Activated CD8-positive, alpha-beta T cell treated with anti-CD3 and anti-CD28 coated beads, Interleukin-2, amount 10 ng/mL, durations not matched to agents 7 days and 5 days (primary cell): ENCODE measurements around the gene PALM. TPM values are rescaled to one million over a fixed set of nuclear protein-coding genes. Genes with fewer than 3 reads are reported as not detected.
A peak's percentile ranks its signal among the peaks of the same experiment; 100 is the strongest.
"Not testable (repeated sequence)": the region's sequence is repeated elsewhere in the genome, so short reads cannot be mapped to it uniquely, and the experiment has no call there.

Source experiments
- ATAC-seq: fragments of 150-1000 bp; cut with Tn5 transposase; one replicate; pipeline ENCODE4 v1.10.0; 2021; ENCODE audit warnings: moderate library complexity
- CTCF ChIA-PET: fragments of 350-600 bp; sonication (Branson Sonifier 250); formaldehyde crosslinking; loops from one replicate; lab custom pipeline; 2021; ENCODE audit warnings: antibody characterized with exemption; lab: Charles Lee
- POLR2A ChIA-PET: fragments of 350-600 bp; sonication (Branson Sonifier 250); formaldehyde crosslinking; loops from one replicate; lab custom pipeline; 2021; ENCODE audit warnings: antibody characterized with exemption; lab: Charles Lee
- DNase-seq: peaks from one replicate; pipeline ENCODE4 v3.0.0-alpha.2; 2020
- H3K27ac Mint-ChIP-seq: one replicate; pipeline ENCODE4 v1.8.0; 2021; ENCODE audit warnings: mild to moderate bottlenecking, mixed read lengths
- H3K27me3 Mint-ChIP-seq: one replicate; pipeline ENCODE4 v1.8.0; 2021; ENCODE audit warnings: low read depth, mixed read lengths
- H3K36me3 Mint-ChIP-seq: one replicate; pipeline ENCODE4 v1.8.0; 2021; ENCODE audit warnings: low read depth, mixed read lengths
- H3K4me1 Mint-ChIP-seq: one replicate; pipeline ENCODE4 v1.8.0; 2021; ENCODE audit warnings: low read depth, mixed read lengths
- H3K4me3 Mint-ChIP-seq: one replicate; pipeline ENCODE4 v1.8.0; 2021; ENCODE audit warnings: mild to moderate bottlenecking, mixed read lengths
- H3K9me3 Mint-ChIP-seq: one replicate; pipeline ENCODE4 v1.8.0; 2022; ENCODE audit warnings: mixed read lengths; ENCODE audit not compliant: insufficient read depth
- total RNA-seq, 2 experiments: library from RNA; stranded (reverse); gene quantifications; one replicate each; pipeline ENCODE4 v1.2.3, GENCODE V29; 2021

Gene PALM
- total RNA-seq: not detected

- Mint-ChIP-seq H3K36me3 (no peaks in the 10 kb centered on the region), H3K27ac (no peak within 1 kb of the TSS), H3K27me3 (peaks cover 17% of the 10 kb centered on the region), H3K9me3 (no peaks in the 10 kb centered on the region), H3K4me3 (no peak within 1 kb of the TSS), H3K4me1 (peaks cover 6% of the 10 kb centered on the region)
- ATAC-seq: no peak
- ChIA-PET CTCF (interaction anchor here (0.8 kb wide), 1 partner anchor 26 kb away, joined by 3 read pairs; no protein-coding TSS in a partner anchor), POLR2A (no interaction called here)
- DNase-seq: no peak
Observed at GRCh38 chr19:708154-709143, at the start of gene PALM. Gene PALM, plus strand, starts transcription at chr19:708935. Its CDS starts 212 bp downstream, at chr19:709147.

GRCh38 chr19:660793-661426, 47.8 kb upstream of the PALM start:
- DNase-seq (peak; percentile 30), ATAC-seq (peak; percentile 6)
- H3K4me3 Mint-ChIP-seq: peak overlapping the region; percentile 98
- H3K36me3 Mint-ChIP-seq: peaks cover 26% of the 10 kb centered on the region
- H3K9me3 Mint-ChIP-seq: no peaks in the 10 kb centered on the region
- ChIA-PET CTCF (interaction anchor here (0.6 to 1.4 kb wide), 4 partner anchors 27 to 150 kb away, joined by 3 to 5 read pairs (median 3); no protein-coding TSS in a partner anchor), POLR2A (interaction anchor here (0.8 to 1.4 kb wide), 2 partner anchors 19 to 29 kb away, joined by 3 to 4 read pairs; no protein-coding TSS in a partner anchor)
- H3K4me1 Mint-ChIP-seq: peaks cover 50% of the 10 kb centered on the region
- peak overlapping the region; percentile 97 for H3K27ac Mint-ChIP-seq
- H3K27me3 Mint-ChIP-seq: no peaks in the 10 kb centered on the region

- ChIA-PET POLR2A (interaction anchor here (0.8 to 1.4 kb wide), 2 partner anchors 18 to 29 kb away, joined by 3 to 4 read pairs; no protein-coding TSS in a partner anchor), CTCF (interaction anchor here (0.6 to 1.2 kb wide), 3 partner anchors 28 to 151 kb away, joined by 3 read pairs; no protein-coding TSS in a partner anchor)
- ATAC-seq (peak; percentile 60), DNase-seq (peak; percentile 83)
- H3K4me1 Mint-ChIP-seq: peaks cover 46% of the 10 kb centered on the region
- H3K27ac Mint-ChIP-seq: peak overlapping the region; percentile 97
- H3K4me3 Mint-ChIP-seq: peak overlapping the region; percentile 98
- H3K9me3 Mint-ChIP-seq: no peaks in the 10 kb centered on the region
- H3K27me3 Mint-ChIP-seq: no peaks in the 10 kb centered on the region
- H3K36me3 Mint-ChIP-seq: peaks cover 23% of the 10 kb centered on the region
Observed at GRCh38 chr19:661427-662196, 47.1 kb upstream of the PALM start.

GRCh38 chr19:662207-662961, 46.4 kb upstream of the PALM start:
- ATAC-seq (peak; percentile 43), DNase-seq (peak; percentile 85)
- peak overlapping the region; percentile 97 for H3K27ac Mint-ChIP-seq
- H3K4me1 Mint-ChIP-seq: peaks cover 42% of the 10 kb centered on the region
- no peaks in the 10 kb centered on the region for H3K27me3 Mint-ChIP-seq
- CTCF ChIA-PET: interaction anchor here (1.9 kb wide), 1 partner anchor 72 kb away, joined by 14 read pairs; no protein-coding TSS in a partner anchor
- peaks cover 19% of the 10 kb centered on the region for H3K36me3 Mint-ChIP-seq
- POLR2A ChIA-PET: interaction anchor here (1.4 to 2.2 kb wide), 2 partner anchors 17 to 18 kb away, joined by 3 to 10 read pairs; no protein-coding TSS in a partner anchor
- H3K9me3 Mint-ChIP-seq: no peaks in the 10 kb centered on the region
- peak overlapping the region; percentile 98 for H3K4me3 Mint-ChIP-seq

- peaks cover 2% of the 10 kb centered on the region for H3K27me3 Mint-ChIP-seq
- ChIA-PET CTCF (interaction anchor here (0.9 to 1.9 kb wide), 5 partner anchors 16 to 152 kb away, joined by 3 to 14 read pairs (median 3); no protein-coding TSS in a partner anchor), POLR2A (interaction anchor here (0.5 to 2.2 kb wide), 7 partner anchors 17 to 606 kb away, joined by 3 to 10 read pairs (median 3); partner anchors contain the start of genes CIRBP and POLRMT)
- ATAC-seq (peak; percentile 56), DNase-seq (peak; percentile 94)
- peak within 1 kb of the TSS; percentile 97 for H3K27ac Mint-ChIP-seq
- peaks cover 15% of the 10 kb centered on the region for H3K36me3 Mint-ChIP-seq
- peaks cover 42% of the 10 kb centered on the region for H3K4me1 Mint-ChIP-seq
- H3K4me3 Mint-ChIP-seq: peak within 1 kb of the TSS; percentile 98
- H3K9me3 Mint-ChIP-seq: no peaks in the 10 kb centered on the region
Observed at GRCh38 chr19:662962-663681, 45.6 kb upstream of the PALM start, which contains the start of gene RNF126. Gene RNF126, minus strand, starts transcription at chr19:663214. Its CDS starts 93 bp downstream, at chr19:663121.

- no peaks in the 10 kb centered on the region for H3K9me3 Mint-ChIP-seq
- peaks cover 15% of the 10 kb centered on the region for H3K36me3 Mint-ChIP-seq
- H3K27ac Mint-ChIP-seq: peak overlapping the region; percentile 87
- H3K4me1 Mint-ChIP-seq: peaks cover 42% of the 10 kb centered on the region
- ATAC-seq (no peak), DNase-seq (no peak)
- H3K4me3 Mint-ChIP-seq: peak overlapping the region; percentile 70
- peaks cover 4% of the 10 kb centered on the region for H3K27me3 Mint-ChIP-seq
- CTCF ChIA-PET: interaction anchor here (0.9 to 1.9 kb wide), 5 partner anchors 15 to 153 kb away, joined by 3 to 14 read pairs (median 3); no protein-coding TSS in a partner anchor
- POLR2A ChIA-PET: interaction anchor here (0.5 to 2.2 kb wide), 7 partner anchors 16 to 605 kb away, joined by 3 to 10 read pairs (median 3); partner anchors contain the start of genes CIRBP and POLRMT
Observed at GRCh38 chr19:663682-664117, 45.0 kb upstream of the PALM start.

- DNase-seq: peak; percentile 78
- Mint-ChIP-seq H3K9me3 (no peaks in the 10 kb centered on the region), H3K27ac (no peak overlapping the region), H3K27me3 (peaks cover 10% of the 10 kb centered on the region), H3K4me1 (peaks cover 33% of the 10 kb centered on the region), H3K4me3 (peak overlapping the region; percentile 42), H3K36me3 (peaks cover 15% of the 10 kb centered on the region)
- ATAC-seq: no peak
- ChIA-PET CTCF (no interaction called here), POLR2A (no interaction called here)
Observed at GRCh38 chr19:664913-665443, 43.8 kb upstream of the PALM start.

GRCh38 chr19:666985-667573, 41.7 kb upstream of the PALM start:
- DNase-seq, POLR2A ChIA-PET, H3K9me3 Mint-ChIP-seq, H3K4me3 Mint-ChIP-seq, ATAC-seq, H3K36me3 Mint-ChIP-seq, H3K27ac Mint-ChIP-seq, CTCF ChIA-PET: not testable (repeated sequence)
- H3K4me1 Mint-ChIP-seq: peaks cover 19% of the 10 kb centered on the region
- peaks cover 10% of the 10 kb centered on the region for H3K27me3 Mint-ChIP-seq

- H3K4me3 Mint-ChIP-seq, H3K36me3 Mint-ChIP-seq, DNase-seq, POLR2A ChIA-PET, H3K27ac Mint-ChIP-seq, H3K9me3 Mint-ChIP-seq, ATAC-seq: not testable (repeated sequence)
- Mint-ChIP-seq H3K4me1 (peaks cover 13% of the 10 kb centered on the region), H3K27me3 (peaks cover 11% of the 10 kb centered on the region)
- CTCF ChIA-PET: interaction anchor here (1.3 kb wide), 1 partner anchor 65 kb away, joined by 4 read pairs; no protein-coding TSS in a partner anchor
Observed at GRCh38 chr19:668675-669434, 39.9 kb upstream of the PALM start.
